Glutamatergic neuron (in vitro differentiated cells): Measurements from ENCODE around the gene ZNF268. TPM values are rescaled to one million over a fixed set of nuclear protein-coding genes. Genes with fewer than 3 reads are reported as not detected.

Source experiments
- DNase-seq: peaks from one replicate; pipeline ENCODE4 v3.0.0; 2022
- H3K27ac Mint-ChIP-seq: one replicate; pipeline ENCODE4 v1.8.0; 2020; ENCODE audit warnings: mild to moderate bottlenecking, mixed read lengths, inconsistent platforms; ENCODE audit not compliant: unreplicated experiment
- H3K27me3 Mint-ChIP-seq: one replicate; pipeline ENCODE4 v1.8.0; 2020; ENCODE audit warnings: mild to moderate bottlenecking, moderate library complexity, mixed read lengths, inconsistent platforms; ENCODE audit not compliant: unreplicated experiment
- H3K36me3 Mint-ChIP-seq: one replicate; pipeline ENCODE4 v1.8.0; 2020; ENCODE audit warnings: mild to moderate bottlenecking, mixed read lengths, inconsistent platforms; ENCODE audit not compliant: unreplicated experiment
- H3K4me1 Mint-ChIP-seq: one replicate; pipeline ENCODE4 v1.8.0; 2020; ENCODE audit warnings: mild to moderate bottlenecking, low read depth, mixed read lengths, inconsistent platforms; ENCODE audit not compliant: unreplicated experiment
- H3K4me3 Mint-ChIP-seq: one replicate; pipeline ENCODE4 v1.8.0; 2020; ENCODE audit warnings: mild to moderate bottlenecking, mixed read lengths, inconsistent platforms; ENCODE audit not compliant: unreplicated experiment
- H3K9me3 Mint-ChIP-seq: one replicate; pipeline ENCODE4 v1.8.0; 2020; ENCODE audit warnings: mild to moderate bottlenecking, moderate library complexity, mixed read lengths, inconsistent platforms; ENCODE audit not compliant: unreplicated experiment
- total RNA-seq: library from RNA; stranded (reverse); fragmentation: NEBNext Ultra II Directional; extraction: Animal tissue kit (Norgen Biotek cat#: 25700); gene quantifications from one replicate; pipeline ENCODE4 v1.2.1, GENCODE V29; 2021; ENCODE audit not compliant: unreplicated experiment
- TF ChIP-seq, protein P1 (sequence below): fragments of 200-600 bp; sonication (generic); IDR thresholded peaks from one replicate; pipeline ENCODE4 v1.5.0; 2021; ENCODE audit not compliant: partially characterized antibody, unreplicated experiment

ZNF268 gene
- total RNA-seq, 1 donor from 2014 or later = 38.0 TPM

GRCh38 chr12:133206390-133206789 is 25.1 kb downstream of the ZNF268 start:
- H3K27me3 Mint-ChIP-seq = peaks cover 31% of the 10 kb centered on the region
- peaks cover 53% of the 10 kb centered on the region for H3K36me3 Mint-ChIP-seq
- H3K9me3 Mint-ChIP-seq = peaks cover 51% of the 10 kb centered on the region
- TF ChIP-seq, protein P1, sequence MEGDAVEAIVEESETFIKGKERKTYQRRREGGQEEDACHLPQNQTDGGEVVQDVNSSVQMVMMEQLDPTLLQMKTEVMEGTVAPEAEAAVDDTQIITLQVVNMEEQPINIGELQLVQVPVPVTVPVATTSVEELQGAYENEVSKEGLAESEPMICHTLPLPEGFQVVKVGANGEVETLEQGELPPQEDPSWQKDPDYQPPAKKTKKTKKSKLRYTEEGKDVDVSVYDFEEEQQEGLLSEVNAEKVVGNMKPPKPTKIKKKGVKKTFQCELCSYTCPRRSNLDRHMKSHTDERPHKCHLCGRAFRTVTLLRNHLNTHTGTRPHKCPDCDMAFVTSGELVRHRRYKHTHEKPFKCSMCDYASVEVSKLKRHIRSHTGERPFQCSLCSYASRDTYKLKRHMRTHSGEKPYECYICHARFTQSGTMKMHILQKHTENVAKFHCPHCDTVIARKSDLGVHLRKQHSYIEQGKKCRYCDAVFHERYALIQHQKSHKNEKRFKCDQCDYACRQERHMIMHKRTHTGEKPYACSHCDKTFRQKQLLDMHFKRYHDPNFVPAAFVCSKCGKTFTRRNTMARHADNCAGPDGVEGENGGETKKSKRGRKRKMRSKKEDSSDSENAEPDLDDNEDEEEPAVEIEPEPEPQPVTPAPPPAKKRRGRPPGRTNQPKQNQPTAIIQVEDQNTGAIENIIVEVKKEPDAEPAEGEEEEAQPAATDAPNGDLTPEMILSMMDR = no peak
- no peak overlapping the region for H3K27ac Mint-ChIP-seq
- no peaks in the 10 kb centered on the region for H3K4me1 Mint-ChIP-seq
- no peak for DNase-seq
- no peak overlapping the region for H3K4me3 Mint-ChIP-seq

GRCh38 chr12:133215724-133216123 is 34.4 kb downstream of the ZNF268 start:
- no peak overlapping the region for H3K4me3 Mint-ChIP-seq
- H3K36me3 Mint-ChIP-seq = peaks cover 18% of the 10 kb centered on the region
- no peak overlapping the region for H3K27ac Mint-ChIP-seq
- peaks cover 3% of the 10 kb centered on the region for H3K27me3 Mint-ChIP-seq
- TF ChIP-seq, protein P1 = no peak
- H3K4me1 Mint-ChIP-seq = no peaks in the 10 kb centered on the region
- peaks cover 18% of the 10 kb centered on the region for H3K9me3 Mint-ChIP-seq
- no peak for DNase-seq

DNA sequence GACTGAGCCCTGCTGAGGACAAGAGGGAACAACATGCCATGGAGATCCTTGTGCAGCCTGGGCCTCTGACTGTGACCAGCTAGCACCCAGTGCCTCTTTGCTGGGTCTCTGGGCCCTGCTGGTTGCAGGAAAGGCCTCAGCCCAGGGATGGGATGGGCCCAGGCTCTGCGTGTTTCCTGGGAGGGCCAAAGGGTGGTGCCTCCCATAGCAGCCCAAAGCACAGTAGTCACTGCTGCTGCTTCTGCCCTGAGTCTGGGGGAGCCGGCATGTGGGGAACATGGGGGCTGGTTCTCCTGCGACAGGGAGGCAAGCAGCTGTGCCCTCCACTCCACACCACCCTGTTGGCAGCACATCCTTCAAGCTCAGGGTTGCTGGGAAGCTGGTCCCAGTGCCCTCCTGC is 35.9 kb downstream of the ZNF268 start:
- no peak for DNase-seq
- peaks cover 19% of the 10 kb centered on the region for H3K9me3 Mint-ChIP-seq
- H3K36me3 Mint-ChIP-seq = peaks cover 18% of the 10 kb centered on the region
- H3K27me3 Mint-ChIP-seq = peaks cover 2% of the 10 kb centered on the region
- no peak overlapping the region for H3K27ac Mint-ChIP-seq
- H3K4me1 Mint-ChIP-seq = no peaks in the 10 kb centered on the region
- no peak overlapping the region for H3K4me3 Mint-ChIP-seq
- TF ChIP-seq, protein P1 = no peak

DNA sequence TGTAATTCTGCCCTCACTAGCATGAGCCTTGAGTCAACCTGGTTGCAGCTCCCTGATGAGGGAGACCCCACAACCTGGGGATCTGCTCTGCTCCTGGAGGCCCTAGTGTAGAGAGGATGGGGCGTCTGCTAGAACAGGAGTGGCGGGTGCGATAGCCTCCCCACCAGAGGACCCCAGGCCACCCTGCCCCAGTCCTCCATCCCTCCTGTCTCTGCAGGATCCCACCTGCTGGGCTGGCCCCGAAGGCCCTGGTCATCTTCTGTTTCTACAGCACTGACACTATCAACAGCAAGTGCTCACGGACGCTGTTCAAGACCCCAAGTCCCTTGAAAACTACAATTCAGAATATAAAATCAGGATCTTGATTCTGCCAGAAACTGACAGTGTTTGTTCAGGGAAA is 39.2 kb downstream of the ZNF268 start:
- DNase-seq = no peak
- no peak overlapping the region for H3K27ac Mint-ChIP-seq
- no peak overlapping the region for H3K4me3 Mint-ChIP-seq
- H3K27me3 Mint-ChIP-seq = peaks cover 2% of the 10 kb centered on the region
- H3K36me3 Mint-ChIP-seq = peaks cover 18% of the 10 kb centered on the region
- H3K9me3 Mint-ChIP-seq = peaks cover 10% of the 10 kb centered on the region
- no peaks in the 10 kb centered on the region for H3K4me1 Mint-ChIP-seq
- TF ChIP-seq, protein P1 = no peak

- no peak overlapping the region for H3K27ac Mint-ChIP-seq
- H3K4me1 Mint-ChIP-seq = no peaks in the 10 kb centered on the region
- peaks cover 2% of the 10 kb centered on the region for H3K27me3 Mint-ChIP-seq
- DNase-seq = no peak
- H3K9me3 Mint-ChIP-seq = peaks cover 10% of the 10 kb centered on the region
- H3K36me3 Mint-ChIP-seq = peaks cover 18% of the 10 kb centered on the region
- H3K4me3 Mint-ChIP-seq = no peak overlapping the region
- TF ChIP-seq, protein P1 = no peak
Observed at GRCh38 chr12:133221241-133221640, 39.9 kb downstream of the ZNF268 start.
